Activated T-helper 9 cell treated with anti-CD3 and anti-CD28 coated beads, Interleukin-2, amount 50 U/mL, for 16 hours (primary cell): ENCODE data around the gene MDN1.
"Not testable (repeated sequence)": the region's sequence is repeated elsewhere in the genome, so short reads cannot be mapped to it uniquely, and the experiment has no call there.

Experiments used
- DNase-seq: peaks from one replicate; pipeline ENCODE4 v3.0.0-alpha.2; 2020; ENCODE audit warnings: low read depth

The MDN1 gene, protein sequence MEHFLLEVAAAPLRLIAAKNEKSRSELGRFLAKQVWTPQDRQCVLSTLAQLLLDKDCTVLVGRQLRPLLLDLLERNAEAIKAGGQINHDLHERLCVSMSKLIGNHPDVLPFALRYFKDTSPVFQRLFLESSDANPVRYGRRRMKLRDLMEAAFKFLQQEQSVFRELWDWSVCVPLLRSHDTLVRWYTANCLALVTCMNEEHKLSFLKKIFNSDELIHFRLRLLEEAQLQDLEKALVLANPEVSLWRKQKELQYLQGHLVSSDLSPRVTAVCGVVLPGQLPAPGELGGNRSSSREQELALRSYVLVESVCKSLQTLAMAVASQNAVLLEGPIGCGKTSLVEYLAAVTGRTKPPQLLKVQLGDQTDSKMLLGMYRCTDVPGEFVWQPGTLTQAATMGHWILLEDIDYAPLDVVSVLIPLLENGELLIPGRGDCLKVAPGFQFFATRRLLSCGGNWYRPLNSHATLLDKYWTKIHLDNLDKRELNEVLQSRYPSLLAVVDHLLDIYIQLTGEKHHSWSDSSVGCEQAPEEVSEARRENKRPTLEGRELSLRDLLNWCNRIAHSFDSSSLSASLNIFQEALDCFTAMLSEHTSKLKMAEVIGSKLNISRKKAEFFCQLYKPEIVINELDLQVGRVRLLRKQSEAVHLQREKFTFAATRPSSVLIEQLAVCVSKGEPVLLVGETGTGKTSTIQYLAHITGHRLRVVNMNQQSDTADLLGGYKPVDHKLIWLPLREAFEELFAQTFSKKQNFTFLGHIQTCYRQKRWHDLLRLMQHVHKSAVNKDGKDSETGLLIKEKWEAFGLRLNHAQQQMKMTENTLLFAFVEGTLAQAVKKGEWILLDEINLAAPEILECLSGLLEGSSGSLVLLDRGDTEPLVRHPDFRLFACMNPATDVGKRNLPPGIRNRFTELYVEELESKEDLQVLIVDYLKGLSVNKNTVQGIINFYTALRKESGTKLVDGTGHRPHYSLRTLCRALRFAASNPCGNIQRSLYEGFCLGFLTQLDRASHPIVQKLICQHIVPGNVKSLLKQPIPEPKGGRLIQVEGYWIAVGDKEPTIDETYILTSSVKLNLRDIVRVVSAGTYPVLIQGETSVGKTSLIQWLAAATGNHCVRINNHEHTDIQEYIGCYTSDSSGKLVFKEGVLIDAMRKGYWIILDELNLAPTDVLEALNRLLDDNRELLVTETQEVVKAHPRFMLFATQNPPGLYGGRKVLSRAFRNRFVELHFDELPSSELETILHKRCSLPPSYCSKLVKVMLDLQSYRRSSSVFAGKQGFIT (N-terminal part only)

DNA sequence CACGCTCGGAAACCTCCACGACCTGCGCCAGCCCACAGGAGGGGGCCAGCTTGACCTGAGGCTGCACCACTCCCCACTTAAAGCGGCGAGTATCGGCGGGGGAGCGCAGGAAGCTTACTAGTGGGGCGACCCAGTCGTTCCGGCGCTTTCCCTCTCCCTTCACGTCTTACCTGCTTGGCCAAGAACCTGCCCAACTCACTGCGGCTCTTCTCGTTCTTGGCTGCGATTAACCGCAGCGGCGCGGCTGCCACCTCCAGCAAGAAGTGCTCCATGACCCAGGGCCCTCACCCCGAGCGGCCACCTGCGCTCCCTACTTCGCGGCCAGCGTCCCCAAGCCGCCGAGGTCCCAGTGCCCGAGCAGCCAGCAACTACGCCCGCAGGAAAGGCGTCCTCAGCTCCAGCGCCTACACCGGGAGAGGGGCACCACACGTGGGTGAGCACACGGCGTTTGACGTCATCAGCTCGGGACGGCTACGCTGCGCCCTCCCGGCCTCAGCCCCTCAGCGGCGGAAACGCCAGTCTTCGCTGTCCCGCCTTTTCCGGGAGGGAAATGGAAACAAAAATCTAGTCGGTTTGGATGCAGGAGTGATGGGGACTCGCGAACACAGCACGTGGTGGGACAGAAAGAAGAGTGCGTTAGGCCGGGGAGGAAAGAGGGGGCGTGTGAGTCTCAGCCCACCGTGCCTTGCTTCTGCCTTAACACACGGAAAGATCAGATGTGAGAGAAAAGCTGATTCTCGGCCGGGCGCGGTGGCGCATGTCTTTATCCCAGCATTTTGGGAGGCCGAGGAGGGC, at the start of gene MDN1:
TSS of gene MDN1 (minus strand) at position 459 of the 795 bp plus-strand sequence. CDS start at position 272, 187 bp downstream.
- peak; percentile 86 for DNase-seq

DNA sequence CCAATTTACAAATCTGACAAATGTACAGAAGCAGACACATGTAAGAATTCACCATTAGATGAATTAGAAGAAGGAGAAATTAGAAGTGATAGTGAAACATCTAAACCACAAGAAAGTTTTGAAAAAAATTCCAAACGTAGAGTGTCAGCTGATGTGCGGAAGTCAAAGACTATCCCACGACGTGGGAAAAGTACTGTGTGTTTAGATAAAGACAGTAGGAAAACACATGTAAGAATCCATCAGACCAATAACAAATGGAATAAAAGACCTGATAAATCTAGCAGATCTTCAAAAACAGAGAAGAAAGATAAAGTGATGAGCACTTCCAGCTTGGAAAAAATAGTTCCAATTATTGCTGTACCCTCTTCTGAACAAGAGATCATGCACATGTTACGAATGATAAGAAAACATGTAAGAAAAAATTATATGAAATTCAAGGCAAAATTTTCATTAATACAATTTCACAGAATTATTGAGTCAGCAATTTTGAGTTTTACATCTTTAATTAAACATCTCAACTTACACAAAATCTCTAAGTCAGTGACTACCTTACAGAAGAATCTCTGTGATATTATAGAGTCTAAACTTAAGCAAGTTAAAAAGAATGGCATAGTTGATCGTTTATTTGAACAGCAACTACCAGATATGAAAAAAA, 46.6 kb upstream of the MDN1 start:
- no peak for DNase-seq

DNA sequence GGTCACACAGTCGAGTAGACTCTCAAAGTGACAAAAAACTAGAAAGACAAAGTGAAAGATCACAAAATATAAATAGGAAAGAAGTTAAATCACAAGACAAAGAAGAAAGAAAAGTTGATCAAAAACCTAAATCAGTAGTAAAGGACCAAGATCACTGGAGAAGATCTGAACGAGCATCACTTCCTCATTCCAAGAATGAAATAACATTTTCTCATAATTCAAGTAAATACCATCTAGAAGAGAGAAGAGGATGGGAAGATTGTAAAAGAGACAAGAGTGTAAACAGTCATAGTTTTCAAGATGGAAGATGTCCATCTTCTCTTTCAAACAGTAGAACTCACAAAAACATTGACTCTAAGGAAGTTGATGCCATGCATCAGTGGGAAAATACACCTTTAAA, 43.1 kb upstream of the MDN1 start:
- no peak for DNase-seq

DNA sequence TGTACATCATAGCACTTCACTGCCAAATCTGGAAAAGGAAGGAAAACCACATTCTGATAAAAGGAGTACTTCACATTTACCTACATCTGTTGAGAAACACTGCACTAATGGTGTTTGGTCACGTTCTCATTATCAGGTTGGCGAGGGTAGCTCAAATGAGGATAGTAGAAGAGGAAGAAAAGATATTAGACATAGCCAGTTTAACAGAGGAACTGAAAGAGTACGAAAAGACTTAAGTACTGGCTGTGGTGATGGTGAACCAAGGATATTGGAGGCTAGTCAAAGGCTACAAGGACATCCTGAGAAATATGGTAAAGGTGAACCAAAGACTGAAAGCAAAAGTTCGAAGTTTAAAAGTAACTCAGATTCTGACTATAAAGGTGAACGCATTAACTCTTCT, 42.7 kb upstream of the MDN1 start:
- DNase-seq, result no peak

DNA sequence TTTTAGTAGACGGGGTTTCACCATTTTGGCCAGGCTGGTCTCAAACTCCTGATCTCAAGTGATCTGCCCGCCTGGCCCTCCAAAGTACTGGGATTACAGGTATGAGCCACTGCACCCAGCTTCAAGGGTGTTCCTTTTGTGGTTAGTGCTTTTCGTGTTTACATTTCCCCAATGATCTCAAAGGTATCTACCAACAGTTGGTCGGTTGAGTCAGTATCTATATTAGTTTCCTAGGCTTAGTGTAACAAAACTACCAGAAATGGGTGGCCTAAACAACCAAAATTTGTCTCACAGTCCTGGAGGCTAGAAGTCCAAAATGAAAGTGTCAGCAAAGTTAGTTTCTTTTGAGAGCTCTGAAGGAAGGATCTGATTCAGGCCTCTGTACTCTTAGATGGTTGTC, 40.1 kb upstream of the MDN1 start:
- no peak for DNase-seq

DNA sequence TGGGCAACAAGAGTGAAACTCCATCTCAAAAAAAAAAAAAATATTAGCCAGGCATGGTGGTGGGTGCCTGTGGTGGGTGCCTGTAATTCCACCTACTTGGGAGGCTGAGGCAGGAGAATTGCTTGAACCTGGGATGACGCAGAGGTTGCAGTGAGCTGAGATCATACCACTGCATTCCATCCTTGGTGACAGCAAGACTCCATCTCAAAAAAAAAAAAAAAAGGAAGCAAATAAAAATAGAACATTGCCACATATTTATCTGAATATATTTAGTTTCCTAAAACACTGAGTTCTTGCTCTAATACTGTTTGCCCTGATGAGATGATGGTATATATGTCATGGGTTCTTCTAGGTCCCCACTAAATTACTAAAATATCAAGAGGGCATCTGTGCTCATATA, 38.4 kb upstream of the MDN1 start:
- DNase-seq, result no peak

DNA sequence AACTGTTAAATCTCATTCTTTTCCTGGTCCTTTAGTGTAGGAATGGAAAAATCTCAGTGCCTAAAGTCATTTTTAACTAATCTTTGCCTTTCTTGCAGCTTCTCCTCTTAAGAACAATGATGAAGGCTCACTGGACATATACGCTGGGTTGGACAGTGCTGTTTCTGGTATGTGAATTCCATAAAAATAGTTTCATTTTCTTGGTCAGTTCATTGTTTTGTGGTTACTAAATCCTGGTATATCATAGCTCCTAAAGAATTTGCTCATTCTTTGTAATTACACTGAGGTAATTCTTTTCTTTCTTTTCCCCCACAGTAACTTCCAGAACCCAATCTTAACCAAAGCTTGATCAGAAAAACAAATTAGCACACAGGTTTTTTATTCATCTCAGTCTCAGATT, 33.5 kb upstream of the MDN1 start:
- DNase-seq, result no peak

DNA sequence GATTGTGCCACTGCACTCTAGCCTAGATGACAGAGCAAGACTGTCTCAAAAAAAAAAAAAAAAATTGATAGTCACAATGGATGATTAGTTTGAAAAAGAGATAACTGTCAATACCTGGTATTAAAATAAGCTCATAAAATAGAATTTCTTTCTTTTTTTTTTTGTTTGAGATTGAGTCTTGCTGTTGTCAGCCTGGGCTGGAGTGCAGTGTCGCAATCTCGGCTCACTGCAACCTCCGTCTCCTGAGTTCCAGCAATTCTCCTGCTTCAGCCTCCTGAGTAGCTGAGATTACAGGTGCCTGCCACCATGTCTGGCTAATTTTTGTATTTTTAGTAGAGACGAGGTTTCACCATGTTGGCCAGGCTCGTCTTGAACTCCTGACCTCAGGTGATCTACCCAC, 27.9 kb upstream of the MDN1 start:
- not testable (repeated sequence) for DNase-seq

DNA sequence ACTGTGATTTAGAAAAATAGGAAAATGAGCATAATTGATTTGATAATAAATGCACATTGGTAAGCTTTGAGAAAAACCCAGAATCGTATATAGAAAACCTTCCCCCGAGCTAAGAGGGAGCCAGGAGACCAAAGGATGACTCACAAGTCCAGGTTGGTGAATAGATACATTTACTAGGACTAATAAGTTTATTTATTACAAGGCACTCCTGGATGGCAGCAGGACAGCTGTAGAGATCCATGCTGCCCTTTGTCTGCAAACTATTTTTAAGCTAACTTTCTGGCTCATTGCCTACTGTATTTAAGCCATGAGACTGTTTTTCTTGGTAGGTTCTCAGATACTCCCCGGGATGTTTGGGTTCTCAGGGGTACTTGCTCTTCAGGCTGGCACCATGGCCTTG, 23.5 kb upstream of the MDN1 start:
- DNase-seq, result no peak

DNA sequence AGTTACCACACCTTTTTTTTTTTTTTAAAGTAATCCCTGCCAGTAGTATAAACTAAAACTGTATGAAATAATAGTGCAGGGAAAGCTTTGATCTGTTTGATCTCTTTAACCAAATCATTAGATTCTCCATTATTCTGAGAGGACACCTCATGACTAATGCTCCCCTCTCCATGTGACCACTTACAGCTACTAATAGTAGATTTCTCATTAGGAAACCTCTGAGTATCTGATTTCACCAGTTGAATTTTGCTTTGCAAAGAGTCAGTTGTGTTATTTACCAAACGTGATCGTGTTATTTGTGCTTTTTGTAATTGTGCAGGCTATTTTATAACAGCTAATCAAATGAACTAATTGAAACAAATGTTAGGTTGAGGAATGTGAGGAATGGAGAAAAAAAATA, 22.6 kb upstream of the MDN1 start:
- DNase-seq, result no peak

DNA sequence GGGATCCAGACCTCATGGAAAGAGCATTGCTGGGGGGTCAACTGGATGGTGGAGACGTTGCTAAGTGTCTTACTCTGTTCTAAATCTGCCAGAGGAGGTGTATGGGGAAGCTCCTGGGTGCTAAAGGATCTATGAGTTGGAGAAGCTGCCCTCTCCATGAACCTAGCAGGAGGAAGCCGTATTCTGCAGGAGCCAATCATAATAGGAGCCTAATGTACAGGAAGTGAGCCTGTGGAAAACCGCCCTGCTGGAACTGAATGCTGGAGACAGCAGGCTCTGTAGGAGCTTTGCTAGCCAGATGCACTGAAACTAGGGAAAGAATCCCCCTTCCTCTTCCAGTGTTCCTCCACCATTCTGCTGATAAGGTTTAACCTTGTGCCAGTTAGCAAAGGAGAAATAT, 20.9 kb upstream of the MDN1 start:
- DNase-seq, result no peak

DNA sequence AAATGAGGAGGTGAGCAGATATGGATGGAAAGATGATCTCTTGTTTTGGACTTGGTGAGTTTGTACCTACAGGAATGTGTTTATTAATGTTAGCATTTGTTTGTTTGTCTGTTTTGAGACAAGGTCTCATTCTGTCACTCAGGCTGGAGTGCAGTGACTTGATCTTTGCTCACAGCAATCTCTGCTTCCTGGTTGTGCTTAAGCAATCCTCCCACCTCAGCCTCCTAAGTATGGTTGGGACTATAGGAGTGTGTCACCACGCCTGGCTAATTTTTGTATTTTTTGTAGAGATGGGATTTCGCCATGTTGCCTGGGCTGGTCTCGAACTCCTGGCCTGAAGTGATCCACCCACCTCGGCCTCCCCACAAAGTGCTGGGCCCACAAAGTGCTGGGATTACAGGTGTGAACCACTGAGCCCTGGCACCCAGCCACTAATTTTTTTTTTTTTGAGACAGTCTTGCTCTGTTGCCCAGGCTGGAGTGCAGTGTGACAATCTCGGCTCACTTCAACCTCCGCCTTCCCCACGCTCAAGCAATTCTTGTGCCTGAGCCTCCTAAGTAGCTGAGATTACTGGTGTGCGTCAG, 17.1 kb upstream of the MDN1 start:
- DNase-seq, result no peak

DNA sequence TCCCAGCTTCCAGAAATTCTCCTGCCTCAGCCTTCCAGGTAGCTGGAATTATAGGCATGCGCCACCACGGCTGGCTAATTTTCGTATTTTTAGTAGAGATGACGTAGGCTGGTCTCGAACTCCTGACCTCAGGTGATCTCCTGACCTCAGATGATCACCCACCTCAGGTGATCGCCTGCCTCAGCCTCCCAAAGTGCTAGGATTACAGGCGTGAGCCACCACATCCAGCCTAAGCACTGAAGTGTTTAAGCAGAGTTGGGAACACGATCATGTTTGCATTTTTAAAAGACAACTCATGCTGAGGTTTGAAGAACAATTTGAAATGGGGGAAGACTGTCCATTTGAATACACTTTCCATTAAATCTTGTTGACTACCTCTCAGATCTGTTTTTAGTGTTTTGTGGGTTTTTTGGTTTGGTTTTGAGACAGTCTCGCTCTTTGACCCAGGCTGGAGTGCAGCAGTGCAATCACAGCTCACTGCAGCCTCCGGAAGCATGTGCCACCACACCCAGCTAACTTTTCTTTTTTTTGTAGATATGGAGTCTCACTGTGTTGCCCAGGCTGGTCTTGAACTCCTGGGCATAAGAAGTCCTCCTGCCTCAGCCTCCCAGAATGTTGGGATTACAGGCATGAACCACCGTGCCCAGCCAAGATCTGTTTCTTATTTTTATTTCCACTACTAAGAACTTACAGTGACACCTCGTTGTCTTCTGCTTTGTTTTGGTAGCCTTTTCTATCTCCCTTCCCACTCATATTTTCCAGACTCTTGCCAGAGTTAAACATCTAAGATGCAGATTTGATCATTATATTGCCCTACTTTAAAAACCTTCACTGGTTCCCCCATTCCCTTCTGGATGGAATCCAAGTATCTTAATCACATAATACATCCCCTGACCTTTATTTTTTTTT, 15.5 kb upstream of the MDN1 start:
- no peak for DNase-seq

DNA sequence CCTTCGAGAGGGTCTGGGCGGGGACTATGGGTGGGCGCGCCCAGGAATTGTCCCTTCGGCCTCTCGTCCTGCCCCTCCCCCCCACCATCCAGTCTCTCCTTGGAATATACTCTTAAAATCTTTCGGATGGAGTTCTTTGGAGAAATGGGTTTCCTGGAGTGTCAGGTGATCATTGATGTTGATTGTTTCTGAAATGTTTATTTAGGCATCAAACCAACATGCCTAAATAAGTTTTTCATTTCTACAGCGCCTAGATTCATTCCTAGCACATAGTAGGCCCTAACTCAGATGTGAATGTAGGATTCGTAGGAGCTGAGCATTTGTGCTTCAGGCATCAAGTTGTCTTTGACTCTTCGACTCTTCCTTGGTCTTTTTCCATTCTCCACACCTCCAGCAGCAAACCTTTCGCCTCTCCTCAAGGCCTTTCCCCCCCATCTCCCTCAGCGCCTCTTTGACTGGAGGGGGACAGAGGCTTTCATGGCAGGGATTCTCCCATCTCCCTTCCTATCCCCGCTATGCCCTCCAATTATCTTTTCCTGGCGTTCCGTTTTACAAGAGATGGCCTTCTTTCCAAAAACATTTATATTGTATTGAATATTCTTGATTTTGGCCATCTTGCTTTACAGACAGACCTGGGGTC, 10.7 kb upstream of the MDN1 start:
- no peak for DNase-seq

DNA sequence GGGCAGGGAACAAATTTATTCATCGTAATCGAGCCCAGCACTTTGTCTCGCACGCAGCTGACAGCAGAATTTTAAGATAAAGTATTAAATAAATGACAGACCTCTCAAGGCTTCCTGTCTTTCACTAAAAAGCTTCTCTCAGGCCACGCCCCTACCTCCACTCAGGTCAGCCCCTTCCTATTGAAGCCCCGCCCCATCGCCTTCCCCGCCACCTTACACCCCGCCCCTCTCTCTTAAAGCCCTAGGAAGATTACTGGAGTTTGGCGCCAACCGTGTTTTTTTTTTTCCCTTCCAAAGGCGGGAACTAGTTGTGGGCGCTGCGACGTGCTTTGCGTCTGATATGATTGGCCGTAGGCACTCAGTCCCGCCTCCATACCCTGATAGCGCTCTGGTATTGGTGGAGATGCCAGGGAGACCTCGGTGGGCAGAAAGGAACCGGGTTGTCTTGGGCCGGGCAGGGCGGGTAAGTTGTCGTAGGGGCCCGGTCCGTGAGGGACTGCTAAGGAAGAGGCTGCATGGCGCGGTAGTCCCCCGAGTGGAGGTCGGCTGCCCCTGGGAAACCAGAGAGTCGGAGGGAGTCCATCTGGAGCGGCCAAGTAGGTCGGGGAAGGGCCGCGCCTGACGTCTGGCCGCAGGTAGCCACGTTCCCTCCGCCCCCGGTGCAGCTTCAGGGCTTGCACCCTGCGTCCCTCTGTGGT, 10.0 kb upstream of the MDN1 start, which contains the start of gene CASP8AP2:
TSS of gene CASP8AP2 (plus strand) at position 409 of the 698 bp plus-strand sequence.
- DNase-seq, result peak; percentile 90

DNA sequence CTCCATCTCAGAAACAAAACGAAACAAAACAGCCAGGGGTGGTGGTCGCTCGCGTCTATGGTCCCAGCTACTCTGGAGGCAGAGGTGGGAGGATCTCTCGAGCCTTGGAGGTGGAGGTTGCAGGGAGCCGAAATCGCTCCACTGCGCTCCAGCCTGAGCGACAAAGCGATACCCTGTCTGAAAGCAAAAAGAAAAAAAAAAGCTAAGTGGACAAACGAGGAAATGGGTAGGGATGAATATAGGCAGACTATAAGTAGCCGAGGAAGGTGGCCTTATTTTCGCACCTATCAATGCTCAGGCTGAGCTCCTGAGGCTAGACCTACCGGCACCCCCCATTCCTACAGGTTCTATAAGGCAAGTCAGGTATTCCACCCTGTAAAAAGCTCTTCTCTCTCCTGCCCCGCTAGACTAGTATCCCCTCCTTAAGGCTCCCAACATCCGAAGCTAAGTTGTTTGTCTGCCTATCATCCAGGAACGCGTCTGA, 9.4 kb upstream of the MDN1 start:
- no peak for DNase-seq

DNA sequence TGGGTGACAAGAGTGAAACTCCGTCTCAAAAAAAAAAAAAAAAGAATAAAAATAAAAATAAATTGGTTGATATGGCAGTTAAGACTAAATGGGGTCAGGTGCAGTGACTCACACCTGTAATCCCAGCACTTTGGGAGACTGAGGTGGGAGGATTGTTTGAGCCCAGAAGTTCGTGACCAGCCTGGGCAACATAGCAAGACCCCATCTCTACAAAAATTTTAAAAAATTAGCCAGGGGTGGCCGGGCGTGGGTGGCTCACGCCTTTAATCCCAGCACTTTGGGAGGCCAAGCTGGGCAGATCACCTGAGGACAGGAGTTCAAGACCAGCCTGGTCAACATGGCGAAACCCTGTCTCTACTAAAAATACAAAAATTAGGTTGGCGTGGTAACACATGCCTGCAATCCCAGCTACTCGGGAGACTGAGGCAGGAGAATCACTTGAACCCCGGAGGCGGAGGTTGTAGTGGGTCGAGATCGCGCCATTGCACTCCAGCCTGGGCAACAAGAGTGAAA, 8.9 kb upstream of the MDN1 start:
- not testable (repeated sequence) for DNase-seq

DNA sequence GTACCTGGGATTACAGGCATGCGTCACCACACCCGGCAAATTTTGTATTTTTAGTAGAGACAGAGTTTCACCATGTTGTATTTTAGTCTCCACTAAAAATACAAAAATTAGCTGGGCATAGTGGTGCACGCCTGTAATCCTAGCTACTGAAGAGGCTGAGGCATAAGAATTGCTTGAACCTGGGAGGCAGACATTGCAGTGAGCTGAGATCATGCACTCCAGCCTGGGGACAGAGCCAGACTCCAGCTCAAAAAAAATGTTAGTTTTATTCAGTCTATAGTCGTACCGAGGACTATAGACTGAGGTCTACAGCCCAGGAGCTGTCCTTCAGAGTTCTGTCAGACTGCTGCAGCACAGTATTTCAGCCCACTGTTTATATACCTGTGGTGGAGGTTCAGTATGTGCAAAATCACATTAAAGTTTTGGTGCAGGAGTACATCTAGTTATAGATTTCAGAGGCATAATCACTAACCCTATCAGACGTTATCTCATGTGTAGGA, 6.5 kb upstream of the MDN1 start:
- no peak for DNase-seq
